Astrocyte of the spinal cord (primary cell): ENCODE data around the gene KDM4C.
"Not testable (repeated sequence)": the region's sequence is repeated elsewhere in the genome, so short reads cannot be mapped to it uniquely, and the experiment has no call there.

ENCODE experiments used
- DNase-seq: peaks from one replicate; pipeline ENCODE4 v3.0.0; 2011; ENCODE audit warnings: low read depth, low spot score
- H3K4me3 ChIP-seq: 2 replicates; pipeline ENCODE4 v1.5.1; 2011; ENCODE audit warnings: low read depth, mild to moderate bottlenecking, low read length, moderate library complexity
- in situ Hi-C: cut with HindIII; loops from 2 replicates; pipeline ENCODE4 v1.10.0; 2017; ENCODE audit warnings: low sequenced_read_pairs
- TF ChIP-seq, protein P1 (sequence below): IDR thresholded peaks from 2 replicates; pipeline ENCODE4 v1.5.1; 2012; ENCODE audit warnings: low read depth, mild to moderate bottlenecking, low read length, inconsistent platforms

Gene KDM4C

DNA sequence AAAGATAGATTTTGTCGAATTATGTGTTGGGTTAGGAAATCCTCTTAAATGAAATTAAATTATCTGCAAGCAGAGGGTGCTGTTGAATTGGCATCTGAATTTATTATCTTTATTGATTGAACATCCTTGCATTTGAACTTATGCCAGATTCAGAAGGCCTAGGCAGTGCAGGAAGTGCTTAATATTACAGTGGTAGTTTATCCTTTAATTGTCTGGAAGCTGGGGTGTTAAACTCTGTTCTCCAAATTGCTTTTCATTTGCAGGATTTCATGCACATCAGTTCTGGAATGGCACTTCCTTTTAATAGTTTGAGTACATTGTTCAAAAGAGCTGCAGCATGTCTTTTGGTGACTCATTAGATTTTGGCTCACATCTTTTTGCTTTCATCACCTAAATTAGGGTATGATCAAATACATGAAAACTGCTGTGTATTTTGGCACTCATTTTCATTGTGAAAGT is 186.3 kb downstream of the KDM4C start:
- no peak overlapping the region for H3K4me3 ChIP-seq
- DNase-seq: peak; percentile 86
- in situ Hi-C loops: no loop called here
- TF ChIP-seq, protein P1, sequence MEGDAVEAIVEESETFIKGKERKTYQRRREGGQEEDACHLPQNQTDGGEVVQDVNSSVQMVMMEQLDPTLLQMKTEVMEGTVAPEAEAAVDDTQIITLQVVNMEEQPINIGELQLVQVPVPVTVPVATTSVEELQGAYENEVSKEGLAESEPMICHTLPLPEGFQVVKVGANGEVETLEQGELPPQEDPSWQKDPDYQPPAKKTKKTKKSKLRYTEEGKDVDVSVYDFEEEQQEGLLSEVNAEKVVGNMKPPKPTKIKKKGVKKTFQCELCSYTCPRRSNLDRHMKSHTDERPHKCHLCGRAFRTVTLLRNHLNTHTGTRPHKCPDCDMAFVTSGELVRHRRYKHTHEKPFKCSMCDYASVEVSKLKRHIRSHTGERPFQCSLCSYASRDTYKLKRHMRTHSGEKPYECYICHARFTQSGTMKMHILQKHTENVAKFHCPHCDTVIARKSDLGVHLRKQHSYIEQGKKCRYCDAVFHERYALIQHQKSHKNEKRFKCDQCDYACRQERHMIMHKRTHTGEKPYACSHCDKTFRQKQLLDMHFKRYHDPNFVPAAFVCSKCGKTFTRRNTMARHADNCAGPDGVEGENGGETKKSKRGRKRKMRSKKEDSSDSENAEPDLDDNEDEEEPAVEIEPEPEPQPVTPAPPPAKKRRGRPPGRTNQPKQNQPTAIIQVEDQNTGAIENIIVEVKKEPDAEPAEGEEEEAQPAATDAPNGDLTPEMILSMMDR: no peak

- no peak overlapping the region for H3K4me3 ChIP-seq
- in situ Hi-C loops: no loop called here
- TF ChIP-seq, protein P1: no peak
- peak; percentile 43 for DNase-seq
Observed at GRCh38 chr9:6944896-6945295, 187.1 kb downstream of the KDM4C start.

- no peak for DNase-seq
- in situ Hi-C loops: no loop called here
- no peak overlapping the region for H3K4me3 ChIP-seq
- TF ChIP-seq, protein P1: no peak
Observed at GRCh38 chr9:6945816-6946215, 188.0 kb downstream of the KDM4C start.

DNA sequence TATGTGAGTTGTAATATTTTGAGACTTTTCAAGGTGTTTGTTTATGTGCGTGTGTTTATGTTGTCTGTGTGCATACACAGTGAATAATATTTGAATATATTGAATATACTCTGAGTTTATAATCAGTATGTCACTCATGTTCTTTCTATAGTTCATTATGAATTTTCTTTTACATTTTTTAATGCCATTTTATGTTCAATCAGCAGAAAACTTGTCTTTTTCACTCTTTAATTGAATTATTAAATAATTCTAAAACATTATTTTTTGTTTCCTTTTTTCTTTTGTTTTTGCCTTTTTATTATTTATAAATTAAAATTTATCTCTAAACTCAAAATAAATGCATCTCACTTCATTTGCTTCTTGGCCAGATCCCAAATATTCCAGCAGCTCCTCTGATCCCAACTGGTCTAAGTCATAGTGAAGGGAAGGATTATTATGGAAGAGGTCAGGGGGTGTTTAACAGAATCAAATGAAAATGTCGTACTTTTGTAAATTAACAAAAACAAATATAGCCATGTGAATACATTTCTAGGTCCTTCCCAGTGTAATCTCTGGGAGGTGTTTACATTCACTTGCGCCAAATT is 188.9 kb downstream of the KDM4C start:
- TF ChIP-seq, protein P1: no peak
- in situ Hi-C loops: no loop called here
- DNase-seq: no peak
- no peak overlapping the region for H3K4me3 ChIP-seq

DNA sequence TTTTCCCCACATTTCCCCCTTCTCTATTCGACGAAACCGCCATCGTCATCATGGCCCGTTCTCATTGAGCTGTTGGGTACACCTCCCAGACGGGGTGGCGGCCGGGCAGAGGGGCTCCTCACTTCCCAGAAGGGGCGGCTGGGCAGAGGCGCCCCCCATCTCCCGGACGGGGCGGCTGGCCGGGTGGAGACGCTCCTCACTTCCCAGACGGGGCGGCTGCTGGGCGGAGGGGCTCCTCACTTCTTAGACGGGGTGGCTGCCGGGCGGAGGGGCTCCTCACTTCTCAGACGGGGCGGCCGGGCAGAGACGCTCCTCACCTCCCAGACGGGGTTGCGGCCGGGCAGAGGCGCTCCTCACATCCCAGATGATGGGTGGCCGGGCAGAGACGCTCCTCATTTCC is 191.1 kb downstream of the KDM4C start:
- in situ Hi-C loops, DNase-seq, H3K4me3 ChIP-seq: not testable (repeated sequence)

- peak; percentile 83 for DNase-seq
- TF ChIP-seq, protein P1: no peak
- in situ Hi-C loops: no loop called here
- no peak overlapping the region for H3K4me3 ChIP-seq
Observed at GRCh38 chr9:6955251-6955921, 197.6 kb downstream of the KDM4C start.

DNA sequence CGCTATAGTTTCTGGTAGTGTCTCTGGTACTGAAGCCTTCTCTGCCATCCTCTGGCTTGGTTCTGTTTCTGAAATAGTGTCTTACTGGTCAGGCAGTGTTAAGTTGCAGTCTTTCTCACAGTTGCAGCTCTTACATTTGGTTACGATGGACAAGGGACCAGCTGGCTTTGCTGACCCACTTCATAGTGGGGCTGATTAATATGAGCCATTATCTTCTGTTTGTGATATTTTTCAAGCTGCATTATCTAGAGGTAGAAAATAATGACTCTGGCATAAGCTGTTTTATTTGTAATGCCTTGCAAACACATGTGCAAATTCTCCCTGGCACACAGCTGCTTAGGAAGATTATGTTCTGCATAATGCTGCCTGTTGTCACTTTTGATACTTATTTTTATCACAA is 199.1 kb downstream of the KDM4C start:
- no peak for DNase-seq

More for the DNA sequence above, 199.1 kb downstream of the KDM4C start:
- in situ Hi-C loops: no loop called here
- no peak overlapping the region for H3K4me3 ChIP-seq
- TF ChIP-seq, protein P1: no peak
